Fibroblast of lung (primary cell): ENCODE data around the gene CEP63. TPM values are rescaled to one million over a fixed set of nuclear protein-coding genes. Genes with fewer than 3 reads are reported as not detected.

Experiments
- DNase-seq, 2 donors: peaks; one replicate each; pipeline versions ENCODE4 v3.0.0 to v3.0.0-alpha.2; 2010; ENCODE audit warnings: low read depth in 2 of 2
- H2AFZ ChIP-seq: 2 replicates; pipeline ENCODE4 v1.5.1; 2012; ENCODE audit warnings: low read length, control low read depth, inconsistent platforms
- H3K27ac ChIP-seq: 2 replicates; pipeline ENCODE4 v1.5.1; 2011; ENCODE audit warnings: low read length, control low read depth; ENCODE audit not compliant: insufficient read depth
- H3K27me3 ChIP-seq: 2 replicates; pipeline ENCODE4 v1.5.1; 2011; ENCODE audit warnings: mild to moderate bottlenecking, low read length; ENCODE audit not compliant: control insufficient read depth, insufficient read depth
- H3K36me3 ChIP-seq: 2 replicates; pipeline ENCODE4 v1.5.1; 2011; ENCODE audit warnings: low read length; ENCODE audit not compliant: control insufficient read depth, insufficient read depth
- H3K4me1 ChIP-seq: 2 replicates; pipeline ENCODE4 v1.5.1; 2011; ENCODE audit warnings: low read length; ENCODE audit not compliant: control insufficient read depth, insufficient read depth; ENCODE audit errors: extremely low read depth
- H3K4me2 ChIP-seq: 2 replicates; pipeline ENCODE4 v1.5.1; 2011; ENCODE audit warnings: low read length, control low read depth; ENCODE audit not compliant: insufficient read depth; ENCODE audit errors: extremely low read depth
- H3K4me3 ChIP-seq, 4 experiments: fragments of 200-600 bp in 1 of 4; sonication (generic) in 1 of 4; replicated peaks in 1 of 4; 2 replicates each; pipeline ENCODE4 v1.5.1; 2011 to 2016; ENCODE audit warnings: low read length in 4 of 4, low read depth in 3 of 4, mild to moderate bottlenecking in 3 of 4, control low read depth in 2 of 4, inconsistent platforms in 1 of 4, mixed read lengths in 1 of 4; ENCODE audit not compliant: insufficient read depth in 1 of 4; ENCODE audit errors: control extremely low read depth in 1 of 4
- H3K79me2 ChIP-seq: 2 replicates; pipeline ENCODE4 v1.5.1; 2012; ENCODE audit warnings: mild to moderate bottlenecking, low read length, inconsistent platforms; ENCODE audit not compliant: control insufficient read depth, insufficient read depth
- H3K9ac ChIP-seq: 2 replicates; pipeline ENCODE4 v1.5.1; 2011; ENCODE audit warnings: mild to moderate bottlenecking, low read length, control low read depth; ENCODE audit not compliant: insufficient read depth
- H3K9me3 ChIP-seq: 2 replicates; pipeline ENCODE4 v1.5.1; 2012; ENCODE audit warnings: low read depth, low read length; ENCODE audit not compliant: control insufficient read depth, insufficient read depth
- H4K20me1 ChIP-seq: 2 replicates; pipeline ENCODE4 v1.5.1; 2011; ENCODE audit warnings: low read length; ENCODE audit not compliant: control insufficient read depth, insufficient read depth; ENCODE audit errors: extremely low read depth
- CTCF ChIP-seq, 2 donors: IDR thresholded peaks in 1 of 2; conservative IDR thresholded peaks in 1 of 2; 1 replicate in 1 of 2; 2 replicates in 1 of 2; pipeline ENCODE4 v1.5.1; 2011 to 2012; ENCODE audit warnings: low read length in 2 of 2, control low read depth in 1 of 2, inconsistent platforms in 1 of 2, low read depth in 1 of 2, mild to moderate bottlenecking in 1 of 2
- EZH2 ChIP-seq: IDR thresholded peaks from 2 replicates; pipeline ENCODE4 v1.5.1; 2012; ENCODE audit warnings: low read length, control low read depth, mild to moderate bottlenecking; ENCODE audit errors: missing control alignments
- polyA plus RNA-seq, 2 donors: library from polyadenylated mRNA; depleted of rRNA in 1 of 2; stranded (reverse) in 1 of 2; unstranded in 1 of 2; fragments of >200 nt; gene quantifications; 2 replicates each; pipeline ENCODE4 v1.2.1, GENCODE V29; 2011 to 2012; ENCODE audit warnings: missing spikeins in 1 of 2
- total RNA-seq: library from RNA; depleted of rRNA; stranded (reverse); fragments of >200 nt; gene quantifications from 2 replicates; pipeline ENCODE4 v1.2.1, GENCODE V29; 2014

The CEP63 gene
- total and polyA plus RNA-seq, 2 donors (not counting 1 experiment from before 2014, with no cell fraction given) = 22.3 to 26.4 TPM

- TF ChIP-seq EZH2 (no peak), CTCF (conservative IDR thresholded peaks at IDR 0.05 in 1 of 2, IDR thresholded peaks at IDR 0.05 in 1 of 2; ENCODE audit: low read depth in 1 of 2, low read length in 2 of 2) (no peak)
- no peak overlapping the region for H3K27ac ChIP-seq
- H3K4me2 ChIP-seq = no peak overlapping the region
- H3K9ac ChIP-seq = no peak overlapping the region
- DNase-seq = no peak
- peaks cover 10% of the 10 kb centered on the region for H3K36me3 ChIP-seq
- H3K79me2 ChIP-seq = peaks cover 19% of the 10 kb centered on the region
- H2AFZ ChIP-seq = no peak overlapping the region
- no peaks in the 10 kb centered on the region for H4K20me1 ChIP-seq
- peaks cover 25% of the 10 kb centered on the region for H3K4me1 ChIP-seq
- H3K9me3 ChIP-seq = no peaks in the 10 kb centered on the region
- no peak overlapping the region for H3K4me3 ChIP-seq
- no peaks in the 10 kb centered on the region for H3K27me3 ChIP-seq
These were observed 4.7 kb upstream of the CEP63 start for GRCh38 chr3:134481166-134481565.

- peaks cover 23% of the 10 kb centered on the region for H3K4me1 ChIP-seq
- peaks cover 32% of the 10 kb centered on the region for H3K79me2 ChIP-seq
- TF ChIP-seq EZH2 (no peak), CTCF (conservative IDR thresholded peaks at IDR 0.05 in 1 of 2, IDR thresholded peaks at IDR 0.05 in 1 of 2; ENCODE audit: low read depth in 1 of 2, low read length in 2 of 2) (no peak)
These were observed 3.2 kb upstream of the CEP63 start for GRCh38 chr3:134482622-134483021.

GRCh38 chr3:134483195-134483900 lies 2.5 kb upstream of the CEP63 start:
- no peaks in the 10 kb centered on the region for H3K9me3 ChIP-seq
- peaks cover 10% of the 10 kb centered on the region for H3K36me3 ChIP-seq
- no peak overlapping the region for H3K9ac ChIP-seq
- H3K27me3 ChIP-seq = no peaks in the 10 kb centered on the region
- TF ChIP-seq EZH2 (no peak), CTCF (conservative IDR thresholded peaks at IDR 0.05 in 1 of 2, IDR thresholded peaks at IDR 0.05 in 1 of 2; ENCODE audit: low read depth in 1 of 2, low read length in 2 of 2) (no peak)
- H4K20me1 ChIP-seq = no peaks in the 10 kb centered on the region
- peaks cover 20% of the 10 kb centered on the region for H3K4me1 ChIP-seq
- DNase-seq = peak; percentile 47 to 93
- peak overlapping the region; percentile 98 for H3K27ac ChIP-seq
- H3K4me3 ChIP-seq = peak overlapping the region in 1 of 4 experiments; percentile 18
- H2AFZ ChIP-seq = no peak overlapping the region
- peaks cover 40% of the 10 kb centered on the region for H3K79me2 ChIP-seq
- peak overlapping the region; percentile 44 for H3K4me2 ChIP-seq

More at GRCh38 chr3:134482622-134483021, 3.2 kb upstream of the CEP63 start:
- no peaks in the 10 kb centered on the region for H4K20me1 ChIP-seq
- peak overlapping the region; percentile 98 for H3K27ac ChIP-seq
- H3K9me3 ChIP-seq = no peaks in the 10 kb centered on the region
- H3K9ac ChIP-seq = no peak overlapping the region
- DNase-seq = peak in 1 of 2 donors; percentile 15
- H2AFZ ChIP-seq = no peak overlapping the region
- no peak overlapping the region for H3K4me3 ChIP-seq
- peaks cover 10% of the 10 kb centered on the region for H3K36me3 ChIP-seq
- H3K27me3 ChIP-seq = no peaks in the 10 kb centered on the region
- H3K4me2 ChIP-seq = peak overlapping the region; percentile 30
